Activated CD8-positive, alpha-beta T cell treated with anti-CD3 and anti-CD28 coated beads for 36 hours (primary cell): ENCODE results near the gene CTRB2. TPM values are rescaled to one million over a fixed set of nuclear protein-coding genes. Genes with fewer than 3 reads are reported as not detected.

ENCODE experiments used
- ATAC-seq: fragments of 200-7000 bp; cut with Tn5 transposase; one replicate; pipeline ENCODE4 v1.10.0; 2021; ENCODE audit warnings: mild to moderate bottlenecking, moderate library complexity
- CTCF ChIA-PET: fragments of 350-600 bp; sonication (Branson Sonifier 250); formaldehyde crosslinking; loops from one replicate; lab custom pipeline; 2021; ENCODE audit warnings: antibody characterized with exemption; lab: Charles Lee
- POLR2A ChIA-PET: fragments of 350-600 bp; sonication (Branson Sonifier 250); formaldehyde crosslinking; loops from one replicate; lab custom pipeline; 2021; ENCODE audit warnings: antibody characterized with exemption; lab: Charles Lee
- DNase-seq: peaks from one replicate; pipeline ENCODE4 v3.0.0-alpha.2; 2020
- H3K27ac Mint-ChIP-seq: one replicate; pipeline ENCODE4 v1.8.0; 2021; ENCODE audit warnings: mild to moderate bottlenecking, mixed read lengths
- H3K27me3 Mint-ChIP-seq: one replicate; pipeline ENCODE4 v1.8.0; 2021; ENCODE audit warnings: mixed read lengths
- H3K36me3 Mint-ChIP-seq: one replicate; pipeline ENCODE4 v1.8.0; 2021; ENCODE audit warnings: low read depth, mixed read lengths
- H3K4me1 Mint-ChIP-seq: one replicate; pipeline ENCODE4 v1.8.0; 2021; ENCODE audit warnings: low read depth, mixed read lengths
- H3K4me3 Mint-ChIP-seq: one replicate; pipeline ENCODE4 v1.8.0; 2021; ENCODE audit warnings: mild to moderate bottlenecking, moderate library complexity, mixed read lengths
- H3K9me3 Mint-ChIP-seq: one replicate; pipeline ENCODE4 v1.8.0; 2021; ENCODE audit warnings: mixed read lengths
- intact Hi-C: fragments of 100-400 bp; cut with micrococcal nuclease; formaldehyde crosslinking; loops from one replicate; pipeline ENCODE4 v1.10.0; 2022
- total RNA-seq, 2 experiments: library from RNA; stranded (reverse); gene quantifications; one replicate each; pipeline ENCODE4 v1.2.3, GENCODE V29; 2021
- TF ChIP-seq, protein P1 (sequence below): fragments of 200-600 bp; IDR thresholded peaks from one replicate; pipeline ENCODE4 v1.8.0; 2022; ENCODE audit warnings: antibody characterized with exemption, mild to moderate bottlenecking

The CTRB2 gene
- total RNA-seq, 2 experiments from 2014 or later: not detected

GRCh38 chr16:75198135-75198600 lies 8.8 kb downstream of the CTRB2 start:
- no peaks in the 10 kb centered on the region for H3K9me3 Mint-ChIP-seq
- DNase-seq: no peak
- TF ChIP-seq, protein P1, sequence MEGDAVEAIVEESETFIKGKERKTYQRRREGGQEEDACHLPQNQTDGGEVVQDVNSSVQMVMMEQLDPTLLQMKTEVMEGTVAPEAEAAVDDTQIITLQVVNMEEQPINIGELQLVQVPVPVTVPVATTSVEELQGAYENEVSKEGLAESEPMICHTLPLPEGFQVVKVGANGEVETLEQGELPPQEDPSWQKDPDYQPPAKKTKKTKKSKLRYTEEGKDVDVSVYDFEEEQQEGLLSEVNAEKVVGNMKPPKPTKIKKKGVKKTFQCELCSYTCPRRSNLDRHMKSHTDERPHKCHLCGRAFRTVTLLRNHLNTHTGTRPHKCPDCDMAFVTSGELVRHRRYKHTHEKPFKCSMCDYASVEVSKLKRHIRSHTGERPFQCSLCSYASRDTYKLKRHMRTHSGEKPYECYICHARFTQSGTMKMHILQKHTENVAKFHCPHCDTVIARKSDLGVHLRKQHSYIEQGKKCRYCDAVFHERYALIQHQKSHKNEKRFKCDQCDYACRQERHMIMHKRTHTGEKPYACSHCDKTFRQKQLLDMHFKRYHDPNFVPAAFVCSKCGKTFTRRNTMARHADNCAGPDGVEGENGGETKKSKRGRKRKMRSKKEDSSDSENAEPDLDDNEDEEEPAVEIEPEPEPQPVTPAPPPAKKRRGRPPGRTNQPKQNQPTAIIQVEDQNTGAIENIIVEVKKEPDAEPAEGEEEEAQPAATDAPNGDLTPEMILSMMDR: no peak
- intact Hi-C loops: loop anchor here (5.0 kb wide), 2 partner anchors 34 to 189 kb away; no protein-coding TSS in a partner anchor
- CTCF ChIA-PET: interaction anchor here (1.0 to 7.7 kb wide), 21 partner anchors 8 to 486 kb away, joined by 3 to 88 read pairs (median 5); partner anchors contain the start of genes CFDP1 and CTRB1
- peaks cover 13% of the 10 kb centered on the region for H3K27me3 Mint-ChIP-seq
- peaks cover 13% of the 10 kb centered on the region for H3K4me1 Mint-ChIP-seq
- H3K4me3 Mint-ChIP-seq: no peak overlapping the region
- H3K36me3 Mint-ChIP-seq: no peaks in the 10 kb centered on the region
- ATAC-seq: no peak
- POLR2A ChIA-PET: interaction anchor here (1.1 kb wide), 1 partner anchor 91 kb away, joined by 3 read pairs; no protein-coding TSS in a partner anchor
- no peak overlapping the region for H3K27ac Mint-ChIP-seq

GRCh38 chr16:75197522-75198134 lies 9.3 kb downstream of the CTRB2 start:
- Mint-ChIP-seq H3K36me3 (no peaks in the 10 kb centered on the region), H3K4me1 (peaks cover 13% of the 10 kb centered on the region), H3K27me3 (peaks cover 13% of the 10 kb centered on the region), H3K9me3 (no peaks in the 10 kb centered on the region), H3K27ac (no peak overlapping the region), H3K4me3 (no peak overlapping the region)
- no peak for ATAC-seq
- ChIA-PET POLR2A (interaction anchor here (1.1 kb wide), 1 partner anchor 92 kb away, joined by 3 read pairs; no protein-coding TSS in a partner anchor), CTCF (interaction anchor here (0.8 to 7.7 kb wide), 9 partner anchors 7 to 205 kb away, joined by 3 to 88 read pairs (median 21); partner anchors contain the start of gene CTRB1)
- TF ChIP-seq, protein P1: no peak
- no peak for DNase-seq
- intact Hi-C loops: loop anchor here (5.0 kb wide), 2 partner anchors 35 to 190 kb away; no protein-coding TSS in a partner anchor

GRCh38 chr16:75196836-75197235 lies 10.1 kb downstream of the CTRB2 start:
- intact Hi-C loops: loop anchor here (5.0 kb wide), 2 partner anchors 35 to 190 kb away; no protein-coding TSS in a partner anchor
- H3K27ac Mint-ChIP-seq: no peak overlapping the region
- peaks cover 13% of the 10 kb centered on the region for H3K4me1 Mint-ChIP-seq
- no peak for ATAC-seq
- no peak for DNase-seq
- no peak overlapping the region for H3K4me3 Mint-ChIP-seq
- TF ChIP-seq, protein P1: no peak
- ChIA-PET CTCF (interaction anchor here (0.8 to 7.7 kb wide), 6 partner anchors 21 to 206 kb away, joined by 3 to 88 read pairs (median 55); partner anchors contain the start of gene CTRB1), POLR2A (interaction anchor here (1.1 kb wide), 1 partner anchor 93 kb away, joined by 3 read pairs; no protein-coding TSS in a partner anchor)
- H3K36me3 Mint-ChIP-seq: no peaks in the 10 kb centered on the region
- H3K27me3 Mint-ChIP-seq: peaks cover 13% of the 10 kb centered on the region
- no peaks in the 10 kb centered on the region for H3K9me3 Mint-ChIP-seq

- Mint-ChIP-seq H3K27me3 (peaks cover 13% of the 10 kb centered on the region), H3K36me3 (no peaks in the 10 kb centered on the region), H3K4me3 (no peak overlapping the region), H3K9me3 (no peaks in the 10 kb centered on the region), H3K27ac (no peak overlapping the region), H3K4me1 (peaks cover 10% of the 10 kb centered on the region)
- intact Hi-C loops: loop anchor here (5.0 kb wide), 2 partner anchors 36 to 191 kb away; no protein-coding TSS in a partner anchor
- TF ChIP-seq, protein P1: no peak
- DNase-seq (no peak), ATAC-seq (no peak)
- CTCF ChIA-PET: interaction anchor here (0.8 to 7.7 kb wide), 6 partner anchors 22 to 568 kb away, joined by 3 to 88 read pairs (median 32); partner anchors contain the start of gene CTRB1
- POLR2A ChIA-PET: no interaction called here
Observed at GRCh38 chr16:75195811-75196790, 10.9 kb downstream of the CTRB2 start.
